Neural progenitor cell (in vitro differentiated cells): ENCODE results near the gene TLR6. TPM values are rescaled to one million over a fixed set of nuclear protein-coding genes. Genes with fewer than 3 reads are reported as not detected.

Source experiments
- DNase-seq: peaks from one replicate; pipeline ENCODE4 v3.0.0-alpha.2; 2016; ENCODE audit warnings: low spot score
- H2AFZ ChIP-seq: fragments of 200-600 bp; sonication (generic); replicated peaks from 2 replicates; pipeline ENCODE4 v1.6.1; 2016; ENCODE audit warnings: antibody characterized with exemption
- H3F3A ChIP-seq: fragments of 200-600 bp; sonication (generic); 2 replicates; pipeline ENCODE4 v1.6.1; 2016; ENCODE audit warnings: antibody characterized with exemption, low read depth
- H3K27ac ChIP-seq: fragments of 200-600 bp; sonication (generic); 2 replicates; pipeline ENCODE4 v1.5.1; 2016; ENCODE audit warnings: mild to moderate bottlenecking
- H3K27me3 ChIP-seq: fragments of 200-600 bp; sonication (generic); 2 replicates; pipeline ENCODE4 v1.6.1; 2016; ENCODE audit warnings: mild to moderate bottlenecking, moderate library complexity
- H3K36me3 ChIP-seq: fragments of 200-600 bp; sonication (generic); 2 replicates; pipeline ENCODE4 v1.5.1; 2016
- H3K4me1 ChIP-seq: fragments of 200-600 bp; sonication (generic); 2 replicates; pipeline ENCODE4 v1.6.1; 2016; ENCODE audit warnings: mixed run types
- H3K4me2 ChIP-seq: fragments of 200-600 bp; sonication (generic); 2 replicates; pipeline ENCODE4 v1.6.1; 2016
- H3K4me3 ChIP-seq: fragments of 200-600 bp; sonication (generic); 2 replicates; pipeline ENCODE4 v1.5.1; 2016
- H3K79me2 ChIP-seq: fragments of 200-600 bp; sonication (generic); 2 replicates; pipeline ENCODE4 v1.6.1; 2016; ENCODE audit warnings: low read depth
- H3K9ac ChIP-seq: fragments of 200-600 bp; sonication (generic); 2 replicates; pipeline ENCODE4 v1.6.1; 2016
- H3K9me3 ChIP-seq: fragments of 200-600 bp; sonication (generic); 2 replicates; pipeline ENCODE4 v1.5.1; 2016; ENCODE audit warnings: low read depth
- H4K20me1 ChIP-seq: fragments of 200-600 bp; sonication (generic); 2 replicates; pipeline ENCODE4 v1.6.1; 2016; ENCODE audit warnings: low read depth
- H3K27ac Mint-ChIP-seq: 3 replicates; pipeline ENCODE4 v1.8.0; 2021; ENCODE audit warnings: mixed read lengths
- H3K27me3 Mint-ChIP-seq: 2 replicates; pipeline ENCODE4 v1.8.0; 2022; ENCODE audit warnings: low read depth, mild to moderate bottlenecking, inconsistent platforms, moderate library complexity, mixed read lengths; ENCODE audit not compliant: insufficient read depth
- H3K36me3 Mint-ChIP-seq: 3 replicates; pipeline ENCODE4 v1.8.0; 2021; ENCODE audit warnings: mixed read lengths
- H3K4me1 Mint-ChIP-seq: 3 replicates; pipeline ENCODE4 v1.8.0; 2021; ENCODE audit warnings: mixed read lengths
- H3K4me3 Mint-ChIP-seq: 3 replicates; pipeline ENCODE4 v1.8.0; 2021; ENCODE audit warnings: mild to moderate bottlenecking, moderate library complexity, mixed read lengths
- H3K9me3 Mint-ChIP-seq: 3 replicates; pipeline ENCODE4 v1.8.0; 2020; ENCODE audit warnings: mixed read lengths
- EZH2 ChIP-seq: fragments of 200-600 bp; sonication (generic); IDR thresholded peaks from 2 replicates; pipeline ENCODE4 v1.6.1; 2017; ENCODE audit warnings: antibody characterized with exemption, mild to moderate bottlenecking, moderate library complexity
- EZH2phosphoT487 ChIP-seq: fragments of 200-600 bp; sonication (generic); IDR thresholded peaks from 2 replicates; pipeline ENCODE4 v1.6.1; 2017; ENCODE audit warnings: antibody characterized with exemption
- total RNA-seq: library from RNA; depleted of rRNA; stranded (reverse); fragments of >200 nt; gene quantifications from 2 replicates; pipeline ENCODE4 v1.2.3, GENCODE V29; 2015; ENCODE audit warnings: low replicate concordance
- TF ChIP-seq, protein P1 (sequence below): fragments of 200-600 bp; sonication (generic); IDR thresholded peaks from 2 replicates; pipeline ENCODE4 v1.5.1; 2017; ENCODE audit warnings: antibody characterized with exemption, mild to moderate bottlenecking

The TLR6 gene
- total RNA-seq, 1 donor from 2014 or later: 0.07 TPM

DNA sequence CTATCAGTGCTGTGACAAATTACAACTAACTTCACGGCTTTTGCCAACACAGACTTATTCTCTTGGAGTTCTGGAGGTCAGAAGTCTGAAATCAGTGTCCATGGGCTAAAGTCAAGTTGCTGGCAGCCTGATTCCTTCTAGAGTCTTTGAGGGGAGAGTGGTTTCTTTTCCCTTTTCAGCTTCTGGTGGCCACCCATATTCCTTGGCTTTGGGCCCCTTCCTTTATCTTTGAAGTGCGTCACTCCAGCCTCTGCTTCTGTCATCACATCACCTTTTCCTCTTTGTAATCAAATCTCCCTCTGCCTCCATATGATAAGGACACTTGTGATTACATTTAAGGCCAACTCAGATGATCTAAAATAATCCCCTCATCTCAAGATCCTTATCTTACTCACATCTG lies 20.0 kb upstream of the TLR6 start:
- no peaks in the 10 kb centered on the region for H3K27me3 ChIP-seq
- no peak for DNase-seq
- H3K4me2 ChIP-seq: no peak overlapping the region
- H3K36me3 Mint-ChIP-seq: peaks cover 4% of the 10 kb centered on the region
- no peak overlapping the region for H3K4me3 ChIP-seq
- TF ChIP-seq EZH2phosphoT487 (no peak), EZH2 (no peak)
- TF ChIP-seq, protein P1, sequence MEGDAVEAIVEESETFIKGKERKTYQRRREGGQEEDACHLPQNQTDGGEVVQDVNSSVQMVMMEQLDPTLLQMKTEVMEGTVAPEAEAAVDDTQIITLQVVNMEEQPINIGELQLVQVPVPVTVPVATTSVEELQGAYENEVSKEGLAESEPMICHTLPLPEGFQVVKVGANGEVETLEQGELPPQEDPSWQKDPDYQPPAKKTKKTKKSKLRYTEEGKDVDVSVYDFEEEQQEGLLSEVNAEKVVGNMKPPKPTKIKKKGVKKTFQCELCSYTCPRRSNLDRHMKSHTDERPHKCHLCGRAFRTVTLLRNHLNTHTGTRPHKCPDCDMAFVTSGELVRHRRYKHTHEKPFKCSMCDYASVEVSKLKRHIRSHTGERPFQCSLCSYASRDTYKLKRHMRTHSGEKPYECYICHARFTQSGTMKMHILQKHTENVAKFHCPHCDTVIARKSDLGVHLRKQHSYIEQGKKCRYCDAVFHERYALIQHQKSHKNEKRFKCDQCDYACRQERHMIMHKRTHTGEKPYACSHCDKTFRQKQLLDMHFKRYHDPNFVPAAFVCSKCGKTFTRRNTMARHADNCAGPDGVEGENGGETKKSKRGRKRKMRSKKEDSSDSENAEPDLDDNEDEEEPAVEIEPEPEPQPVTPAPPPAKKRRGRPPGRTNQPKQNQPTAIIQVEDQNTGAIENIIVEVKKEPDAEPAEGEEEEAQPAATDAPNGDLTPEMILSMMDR: no peak
- H3K4me1 ChIP-seq: no peaks in the 10 kb centered on the region
- no peak overlapping the region for H3K9ac ChIP-seq
- H3K27ac Mint-ChIP-seq: no peak overlapping the region
- H3K4me1 Mint-ChIP-seq: no peaks in the 10 kb centered on the region
- no peaks in the 10 kb centered on the region for H3K27me3 Mint-ChIP-seq
- H3K9me3 ChIP-seq: no peaks in the 10 kb centered on the region
- H4K20me1 ChIP-seq: no peaks in the 10 kb centered on the region
- H3K4me3 Mint-ChIP-seq: no peak overlapping the region
- no peaks in the 10 kb centered on the region for H3F3A ChIP-seq
- H3K27ac ChIP-seq: no peak overlapping the region
- no peaks in the 10 kb centered on the region for H3K9me3 Mint-ChIP-seq
- H3K36me3 ChIP-seq: no peaks in the 10 kb centered on the region
- no peaks in the 10 kb centered on the region for H3K79me2 ChIP-seq
- H2AFZ ChIP-seq: no peak overlapping the region

DNA sequence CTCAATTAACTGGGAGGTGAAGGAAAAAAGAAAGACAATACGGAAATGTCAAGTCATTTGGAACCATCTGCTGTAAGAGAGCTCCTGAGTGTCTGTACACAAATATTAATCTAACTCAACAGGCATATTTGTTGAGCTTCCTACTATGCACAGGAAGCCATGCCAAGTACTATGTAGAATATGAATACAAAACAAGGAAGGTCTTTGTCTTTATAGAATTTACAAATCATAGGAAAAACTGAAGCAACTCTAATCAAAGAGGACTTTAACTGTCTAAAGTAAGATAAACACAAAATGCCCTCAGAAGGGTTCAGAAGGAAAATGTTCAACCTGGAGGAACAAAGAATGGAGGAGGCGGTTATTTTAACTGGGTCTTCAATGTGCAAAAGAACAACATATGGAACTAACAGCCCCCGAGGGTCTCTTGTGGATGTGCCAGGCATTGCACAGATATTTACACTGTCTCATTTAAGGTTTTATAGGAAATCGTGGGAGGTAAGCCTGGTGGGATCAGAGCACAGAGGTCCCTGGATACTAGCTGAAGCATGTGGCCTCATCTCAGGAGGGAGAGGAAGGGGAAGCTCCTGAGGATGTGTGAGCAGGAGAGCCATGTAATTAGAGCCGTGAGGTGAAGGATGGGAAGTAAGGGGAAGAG lies 16.8 kb upstream of the TLR6 start:
- H2AFZ ChIP-seq: no peak overlapping the region
- H3K36me3 ChIP-seq: no peaks in the 10 kb centered on the region
- Mint-ChIP-seq H3K9me3 (no peaks in the 10 kb centered on the region), H3K27ac (no peak overlapping the region), H3K4me1 (peaks cover 3% of the 10 kb centered on the region), H3K4me3 (no peak overlapping the region), H3K27me3 (peaks cover under 1% of the 10 kb centered on the region), H3K36me3 (peaks cover 4% of the 10 kb centered on the region)
- H3K4me1 ChIP-seq: no peaks in the 10 kb centered on the region
- TF ChIP-seq, protein P1: peak; percentile 37
- no peak for TF ChIP-seq EZH2
- H3K9me3 ChIP-seq: no peaks in the 10 kb centered on the region
- peaks cover 11% of the 10 kb centered on the region for H3K27me3 ChIP-seq
- H3K79me2 ChIP-seq: no peaks in the 10 kb centered on the region
- peaks cover 3% of the 10 kb centered on the region for H3F3A ChIP-seq
- no peak for DNase-seq
- no peak overlapping the region for H3K27ac ChIP-seq
- no peak overlapping the region for H3K4me3 ChIP-seq
- no peak overlapping the region for H3K4me2 ChIP-seq
- H4K20me1 ChIP-seq: no peaks in the 10 kb centered on the region
- H3K9ac ChIP-seq: no peak overlapping the region

DNA sequence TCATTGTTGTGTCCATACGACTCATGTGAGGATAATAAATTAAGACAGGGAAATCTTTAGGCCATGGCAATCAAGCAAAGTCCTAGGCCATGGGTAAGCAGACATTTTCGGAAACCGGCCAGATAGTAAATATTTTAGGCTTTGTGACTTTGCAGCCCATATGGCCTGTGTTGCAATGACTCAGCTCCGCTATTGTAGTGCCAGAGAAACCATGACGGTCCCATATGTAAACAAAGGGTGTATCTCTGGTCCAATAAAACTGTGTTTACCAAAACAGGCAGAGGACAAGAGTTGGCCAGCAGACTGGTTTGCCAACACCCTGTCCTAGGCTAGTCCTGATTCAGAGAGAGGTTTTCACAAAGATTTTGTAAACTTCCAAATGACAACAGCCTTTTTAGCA lies 16.0 kb upstream of the TLR6 start:
- H3K4me1 Mint-ChIP-seq: peaks cover 6% of the 10 kb centered on the region
- Histone ChIP-seq H3K79me2 (no peaks in the 10 kb centered on the region), H3F3A (peaks cover 5% of the 10 kb centered on the region), H3K27me3 (peaks cover 19% of the 10 kb centered on the region), H3K4me3 (no peak overlapping the region), H3K9ac (no peak overlapping the region), H3K27ac (no peak overlapping the region), H3K4me2 (no peak overlapping the region), H3K9me3 (no peaks in the 10 kb centered on the region), H2AFZ (no peak overlapping the region), H4K20me1 (no peaks in the 10 kb centered on the region), H3K4me1 (peaks cover 2% of the 10 kb centered on the region), H3K36me3 (no peaks in the 10 kb centered on the region)
- H3K9me3 Mint-ChIP-seq: no peaks in the 10 kb centered on the region
- H3K27me3 Mint-ChIP-seq: peaks cover 2% of the 10 kb centered on the region
- H3K36me3 Mint-ChIP-seq: peaks cover 4% of the 10 kb centered on the region
- no peak for DNase-seq
- H3K27ac Mint-ChIP-seq: peak overlapping the region; percentile 29
- TF ChIP-seq EZH2phosphoT487: no peak
- TF ChIP-seq, protein P1: no peak
- TF ChIP-seq EZH2: no peak
- H3K4me3 Mint-ChIP-seq: no peak overlapping the region
